ENCODE measurements around the gene HS2ST1.

DNA sequence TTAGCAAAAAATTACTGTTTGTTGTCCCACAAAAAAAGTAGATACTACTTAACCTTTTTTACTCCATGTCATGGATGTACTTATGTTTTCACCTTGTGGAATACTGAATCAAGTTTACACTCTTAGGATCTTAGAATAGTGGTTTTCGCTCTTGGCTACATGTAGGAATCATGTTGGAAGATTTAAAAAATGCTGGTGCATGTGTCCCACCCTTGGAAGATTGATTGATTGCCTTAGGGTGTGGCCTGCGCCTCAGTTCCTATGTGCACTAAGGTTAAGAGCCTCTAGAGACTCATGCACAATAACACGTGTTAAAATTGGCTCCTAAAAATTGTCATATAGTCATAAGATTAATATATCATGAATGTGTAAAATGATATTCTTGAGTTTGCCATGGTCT is 25.0 kb downstream of the HS2ST1 start:
- TF ChIP-seq EZH2 (IDR thresholded peaks at IDR 0.05; ENCODE audit: low read length, missing control alignments) = no peak
- TF ChIP-seq, protein P1, sequence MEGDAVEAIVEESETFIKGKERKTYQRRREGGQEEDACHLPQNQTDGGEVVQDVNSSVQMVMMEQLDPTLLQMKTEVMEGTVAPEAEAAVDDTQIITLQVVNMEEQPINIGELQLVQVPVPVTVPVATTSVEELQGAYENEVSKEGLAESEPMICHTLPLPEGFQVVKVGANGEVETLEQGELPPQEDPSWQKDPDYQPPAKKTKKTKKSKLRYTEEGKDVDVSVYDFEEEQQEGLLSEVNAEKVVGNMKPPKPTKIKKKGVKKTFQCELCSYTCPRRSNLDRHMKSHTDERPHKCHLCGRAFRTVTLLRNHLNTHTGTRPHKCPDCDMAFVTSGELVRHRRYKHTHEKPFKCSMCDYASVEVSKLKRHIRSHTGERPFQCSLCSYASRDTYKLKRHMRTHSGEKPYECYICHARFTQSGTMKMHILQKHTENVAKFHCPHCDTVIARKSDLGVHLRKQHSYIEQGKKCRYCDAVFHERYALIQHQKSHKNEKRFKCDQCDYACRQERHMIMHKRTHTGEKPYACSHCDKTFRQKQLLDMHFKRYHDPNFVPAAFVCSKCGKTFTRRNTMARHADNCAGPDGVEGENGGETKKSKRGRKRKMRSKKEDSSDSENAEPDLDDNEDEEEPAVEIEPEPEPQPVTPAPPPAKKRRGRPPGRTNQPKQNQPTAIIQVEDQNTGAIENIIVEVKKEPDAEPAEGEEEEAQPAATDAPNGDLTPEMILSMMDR (conservative IDR thresholded peaks at IDR 0.05 in 1 of 2, IDR thresholded peaks at IDR 0.05 in 1 of 2; ENCODE audit: low read depth in 1 of 2, low read length in 2 of 2) = no peak
